K562 (cell line): ENCODE measurements around the gene TRIM34. TPM values are rescaled to one million over a fixed set of nuclear protein-coding genes. Genes with fewer than 3 reads are reported as not detected.

ENCODE experiments used
- ATAC-seq: fragments of 200-7000 bp; cut with Tn5 transposase; 3 replicates; pipeline ENCODE4 v1.9.1; 2020; ENCODE audit warnings: moderate library complexity
- BruUV-seq: library from RNA; stranded (reverse); fragments of 400-500 nt; replicated peaks from 2 replicates; lab custom pipeline; 2021; lab: Mats Ljungman, UMichigan
- CTCF ChIA-PET: fragments of 300-600 bp; formaldehyde crosslinking; extraction: SDS; loops from one replicate; lab custom pipeline; 2021; ENCODE audit warnings: low intra/inter-chr PET ratio; lab: Yijun Ruan, JAX
- POLR2A ChIA-PET: fragments of 300-600, 350-650 bp; sonication (Branson Sonifier 250); formaldehyde crosslinking; extraction: SDS; loops from one replicate; lab custom pipeline; 2021; ENCODE audit warnings: antibody characterized with exemption, inconsistent platforms; lab: Yijun Ruan, JAX
- DNase-seq, 4 experiments: peaks; one replicate each; pipeline versions ENCODE4 v3.0.0 to v3.0.0-alpha.2; 2011 to 2018; ENCODE audit warnings: low spot score in 3 of 4, mixed read lengths in 3 of 4; ENCODE audit errors: extremely low read depth in 1 of 4
- FAIRE-seq: peaks from 2 replicates; lab custom pipeline; 2011; peaks lifted over from hg19 to GRCh38; lab: Jason Lieb, UNC
- H2AFZ ChIP-seq: 2 replicates; pipeline ENCODE4 v1.6.0; 2011; ENCODE audit warnings: low read depth, low read length, control low read depth, inconsistent platforms
- H3K27ac ChIP-seq: fragments of 200-600 bp; 3 replicates; pipeline ENCODE4 v1.8.0; 2011; ENCODE audit warnings: low read depth, mild to moderate bottlenecking, control low read depth, inconsistent platforms, low read length, moderate library complexity, mixed read lengths; ENCODE audit errors: extremely low read depth
- H3K27me3 ChIP-seq, 2 experiments: fragments of 300-600 bp in 1 of 2; 2 replicates in 1 of 2; 3 replicates in 1 of 2; pipeline versions ENCODE4 v1.6.0 to v1.8.0; 2011; ENCODE audit warnings: inconsistent platforms in 2 of 2, low read length in 2 of 2, mild to moderate bottlenecking in 1 of 2, mixed read lengths in 1 of 2, moderate library complexity in 1 of 2; ENCODE audit not compliant: control insufficient read depth in 2 of 2, insufficient read depth in 2 of 2
- H3K36me3 ChIP-seq: fragments of 300-600 bp; 3 replicates; pipeline ENCODE4 v1.8.0; 2011; ENCODE audit warnings: mild to moderate bottlenecking, low read length, inconsistent platforms; ENCODE audit not compliant: control insufficient read depth, insufficient read depth
- H3K4me1 ChIP-seq, 2 experiments: fragments of 200-600 bp in 1 of 2; replicated peaks in 1 of 2; 2 replicates in 1 of 2; 3 replicates in 1 of 2; pipeline versions ENCODE4 v1.5.1 to v1.8.0; 2011; ENCODE audit warnings: inconsistent platforms in 2 of 2, low read length in 2 of 2, mild to moderate bottlenecking in 1 of 2, mixed read lengths in 1 of 2, moderate library complexity in 1 of 2; ENCODE audit not compliant: control insufficient read depth in 2 of 2, insufficient read depth in 2 of 2
- H3K4me2 ChIP-seq: 2 replicates; pipeline ENCODE4 v1.6.1; 2011; ENCODE audit warnings: low read length, control low read depth, inconsistent platforms, mixed read lengths; ENCODE audit not compliant: insufficient read depth
- H3K4me3 ChIP-seq: fragments of 200-600 bp; sonication (generic), shearing (Covaris generic); 2 replicates; pipeline ENCODE4 v1.5.1; 2016; ENCODE audit warnings: control low read depth, inconsistent platforms
- H3K79me2 ChIP-seq: fragments of 200-600 bp; 3 replicates; pipeline ENCODE4 v1.8.0; 2011; ENCODE audit warnings: low read length, inconsistent platforms; ENCODE audit not compliant: control insufficient read depth, insufficient read depth
- H3K9ac ChIP-seq, 2 experiments: 2 replicates each; pipeline versions ENCODE4 v1.6.0 to v1.6.1; 2011; ENCODE audit warnings: low read depth in 2 of 2, low read length in 2 of 2, control low read depth in 1 of 2, inconsistent platforms in 1 of 2, mild to moderate bottlenecking in 1 of 2, mixed read lengths in 1 of 2; ENCODE audit not compliant: insufficient read depth in 1 of 2
- H3K9me1 ChIP-seq: one replicate; pipeline ENCODE4 v1.6.0; 2011; ENCODE audit warnings: inconsistent platforms, mild to moderate bottlenecking, low read length, moderate library complexity; ENCODE audit not compliant: control insufficient read depth, insufficient read depth
- H3K9me3 ChIP-seq: replicated peaks from 2 replicates; pipeline ENCODE4 v1.5.1; 2011; ENCODE audit warnings: low read depth, low read length, inconsistent platforms; ENCODE audit not compliant: control insufficient read depth, insufficient read depth
- H4K20me1 ChIP-seq: replicated peaks from 2 replicates; pipeline ENCODE4 v1.6.1; 2011; ENCODE audit warnings: low read length, inconsistent platforms, mixed read lengths; ENCODE audit not compliant: control insufficient read depth, insufficient read depth
- CAMTA2 ChIP-seq: fragments of 250-450 bp; sonication (Bioruptor Pico); conservative IDR thresholded peaks from 2 replicates; pipeline ENCODE4 v1.5.1; 2022
- CBFA2T3 ChIP-seq: fragments of 450-650 bp; IDR thresholded peaks from 2 replicates; pipeline ENCODE4 v1.6.1; 2017
- CSDE1 ChIP-seq, 2 experiments: fragments of 450-650 bp; IDR thresholded peaks; 2 replicates each; pipeline ENCODE4 v1.6.1; 2016; ENCODE audit warnings: mild to moderate bottlenecking in 1 of 2
- ELF1 ChIP-seq: fragments of 200-800 bp; sonication (Bioruptor generic); IDR thresholded peaks from 2 replicates; pipeline ENCODE4 v1.6.1; 2016; ENCODE audit warnings: missing genetic modification characterization, missing compliant biosample characterization
- FOXP1 ChIP-seq: sonication (generic); formaldehyde crosslinking; IDR thresholded peaks from 2 replicates; pipeline ENCODE4 v1.8.0; 2022; ENCODE audit warnings: mild to moderate bottlenecking, missing genetic modification reagents
- GABPB2 ChIP-seq: fragments of 250-450 bp; sonication (Bioruptor Pico); conservative IDR thresholded peaks from 2 replicates; pipeline ENCODE4 v1.5.1; 2021; ENCODE audit warnings: mild to moderate bottlenecking
- HDAC1 ChIP-seq, 2 experiments: fragments of 450-650 bp; IDR thresholded peaks; 2 replicates each; pipeline ENCODE4 v1.6.1; 2016 to 2017; ENCODE audit warnings: inconsistent platforms in 1 of 2, mild to moderate bottlenecking in 1 of 2, moderate library complexity in 1 of 2
- MEIS2 ChIP-seq: fragments of 450-650 bp; IDR thresholded peaks from 2 replicates; pipeline ENCODE4 v1.6.1; 2014; ENCODE audit warnings: mild to moderate bottlenecking; ENCODE audit not compliant: partially characterized antibody
- WGBS: fragments of 100-300 bp; shearing (Covaris generic); methylation state at CpG from one replicate; pipeline ENCODE4 v1.1.6; 2016; ENCODE audit warnings: low coverage, mixed read lengths; ENCODE audit not compliant: insufficient coverage; ENCODE audit errors: missing lambda C conversion rate; 5-methylcytosine and 5-hydroxymethylcytosine counted together
- in situ Hi-C: fragments of 300-500 bp; cut with MboI; formaldehyde crosslinking; loops from 4 replicates; pipeline ENCODE4 v1.15.0; 2018; ENCODE audit warnings: inconsistent platforms, mixed read lengths
- intact Hi-C: fragments of 100-400 bp; cut with micrococcal nuclease; formaldehyde crosslinking; loops from 2 replicates; pipeline ENCODE4 v1.14.2; 2022
- polyA plus RNA-seq, 8 experiments: library from polyadenylated mRNA; depleted of rRNA in 4 of 8; stranded (reverse) in 5 of 8; unstranded in 3 of 8; fragments of >200 nt; fragmentation: Nextera tagmentation in 2 of 8; fragmentation: Illumina TruSeq in 1 of 8; extraction: Ambion mirVana in 2 of 8; extraction: Trizol in 1 of 8; gene quantifications; 2 replicates each; pipeline versions ENCODE4 v1.2.1 to v1.2.3, GENCODE V29; 2011 to 2014; ENCODE audit warnings: inconsistent platforms in 1 of 8, missing spikeins in 1 of 8
- total RNA-seq, 7 experiments: library from RNA; depleted of rRNA in 6 of 7; stranded (reverse); fragments of >200 nt in 6 of 7; fragmentation: Illumina TruSeq in 2 of 7; extraction: Trizol in 2 of 7; gene quantifications; 2 replicates each; pipeline versions ENCODE4 v1.2.1 to v1.2.3, GENCODE V29; 2011 to 2021; ENCODE audit warnings: low replicate concordance in 1 of 7

TRIM34 gene
- total and polyA plus RNA-seq, 9 of the 15 experiments (the other 6 are each of a cell fraction or from before 2014, with no cell fraction given), result 0.31 to 2.9 (median 1.3) TPM

- Histone ChIP-seq H3K9ac (no peak overlapping the region), H3K4me1 (peaks cover 0 to 10% of the 10 kb centered on the region in 2 experiments; a peak in 3 of 5 replicates), H3K36me3 (no peaks in the 10 kb centered on the region), H3K4me3 (no peak overlapping the region), H3K27me3 (no peaks in the 10 kb centered on the region), H4K20me1 (no peaks in the 10 kb centered on the region), H3K27ac (no peak overlapping the region), H2AFZ (no peak overlapping the region), H3K9me3 (no peaks in the 10 kb centered on the region; the same call in 1 of the 2 replicates), H3K4me2 (no peak overlapping the region; the same call in 1 of the 2 replicates), H3K79me2 (no peaks in the 10 kb centered on the region)
- FAIRE-seq, result no peak
- DNase-seq, result no peak
- intact Hi-C loops (no loop called here), in situ Hi-C loops (no loop called here)
- POLR2A ChIA-PET, result interaction anchor here (0.7 kb wide), 1 partner anchor 110 kb away, joined by 3 read pairs; no protein-coding TSS in a partner anchor
- no TSS peak for BruUV-seq
- CTCF ChIA-PET, result no interaction called here
- TF ChIP-seq ELF1 (no peak), FOXP1 (CRISPR knock-in tag) (no peak), GABPB2 (CRISPR knock-in tag) (no peak), HDAC1 (IDR thresholded peaks at IDR 0.05) (no peak), CSDE1 (IDR thresholded peaks at IDR 0.05) (no peak)
- TF ChIP-seq, all 486 proteins: peak for 0
- H3K9me1 ChIP-seq, result no peaks in the 10 kb centered on the region
- ATAC-seq, result no peak
Observed at GRCh38 chr11:5621580-5621979, 3.2 kb upstream of the TRIM34 start.

GRCh38 chr11:5622802-5623201 lies 2.0 kb upstream of the TRIM34 start:
- no peak for ATAC-seq
- WGBS, result 43% methylated on average over 3 of the region's 3 CpGs
- Histone ChIP-seq H3K9me3 (no peaks in the 10 kb centered on the region; the same call in 1 of the 2 replicates), H2AFZ (no peak overlapping the region), H3K4me2 (no peak overlapping the region), H4K20me1 (no peaks in the 10 kb centered on the region), H3K27me3 (no peaks in the 10 kb centered on the region), H3K9ac (no peak overlapping the region), H3K9me1 (no peaks in the 10 kb centered on the region), H3K27ac (no peak overlapping the region), H3K4me1 (peaks cover 0 to 10% of the 10 kb centered on the region in 2 experiments; a peak in 3 of 5 replicates), H3K79me2 (no peaks in the 10 kb centered on the region), H3K36me3 (no peaks in the 10 kb centered on the region)
- CTCF ChIA-PET, result no interaction called here
- in situ Hi-C loops (no loop called here), intact Hi-C loops (no loop called here)
- no TSS peak for BruUV-seq
- POLR2A ChIA-PET, result no interaction called here
- TF ChIP-seq MEIS2 (peak; percentile 24), CBFA2T3 (peak; percentile 30), CAMTA2 (no peak)
- TF ChIP-seq, all 486 proteins: peak for 2
- FAIRE-seq (no peak), DNase-seq (no peak)
- H3K4me3 ChIP-seq, result no peak overlapping the region
